GM23248 (cell line): ENCODE measurements around the gene CARS1.

Source experiments
- EZH2 ChIP-seq: fragments of 200-600 bp; sonication (generic); IDR thresholded peaks from 2 replicates; pipeline ENCODE4 v1.6.1; 2018; ENCODE audit warnings: antibody characterized with exemption, mild to moderate bottlenecking; ENCODE audit not compliant: insufficient read depth, poor library complexity, severe bottlenecking
- EZH2phosphoT487 ChIP-seq: fragments of 200-600 bp; sonication (generic); IDR thresholded peaks from 2 replicates; pipeline ENCODE4 v1.6.1; 2018; ENCODE audit warnings: antibody characterized with exemption, moderate library complexity, mild to moderate bottlenecking, low read depth; ENCODE audit not compliant: insufficient read depth

- TF ChIP-seq EZH2, result no peak
- TF ChIP-seq EZH2phosphoT487, result no peak
Measured at GRCh38 chr11:2999464-2999998, 57.7 kb downstream of the CARS1 start.
